ENCODE results near the gene RNLS.

RNLS gene

DNA sequence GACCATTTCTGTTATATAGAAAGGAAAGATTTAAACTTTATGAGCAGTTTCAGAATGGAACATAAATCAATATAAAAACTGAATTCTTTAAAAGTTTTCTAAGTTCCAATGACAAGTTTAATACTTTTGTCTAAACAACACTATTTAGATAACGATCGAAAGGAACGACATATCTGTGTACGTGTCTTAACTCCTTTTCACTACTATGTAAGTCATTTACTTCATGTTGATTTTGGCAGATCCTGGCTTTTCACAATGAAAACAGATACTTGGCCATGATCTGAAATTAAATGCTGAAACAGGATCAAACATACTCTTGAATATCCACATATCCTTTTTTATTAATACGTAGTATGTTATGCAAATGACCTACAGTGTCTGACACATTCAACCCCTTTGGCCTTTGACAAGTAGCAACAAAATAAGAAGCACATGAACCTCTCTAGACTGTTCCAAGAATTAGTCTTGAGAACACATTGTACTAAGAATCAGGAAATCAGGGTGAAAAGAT is 41.9 kb downstream of the RNLS start:
- no peaks in the 10 kb centered on the region for H3K79me2 ChIP-seq (ENCODE audit: insufficient read depth, low read length)
- H3K4me1 ChIP-seq (ENCODE audit: insufficient read depth, low read length, severe bottlenecking): no peaks in the 10 kb centered on the region
- H3K27ac ChIP-seq (ENCODE audit: low read depth, low read length, poor library complexity, severe bottlenecking): no peak overlapping the region
- no peak overlapping the region for H3K4me3 ChIP-seq (ENCODE audit: low read depth, low read length, poor library complexity, severe bottlenecking)
- H3K9ac ChIP-seq (ENCODE audit: low read length): no peak overlapping the region
- no peaks in the 10 kb centered on the region for H3K36me3 ChIP-seq (ENCODE audit: insufficient read depth, low read length)
- H3K9me2 ChIP-seq (ENCODE audit: low read depth, low read length): no peaks in the 10 kb centered on the region
- H4K20me1 ChIP-seq (ENCODE audit: insufficient read depth, low read length): no peaks in the 10 kb centered on the region
- no peak overlapping the region for H3K4me2 ChIP-seq (ENCODE audit: low read length)
- H3F3A ChIP-seq (ENCODE audit: insufficient read depth, low read length): no peaks in the 10 kb centered on the region
- H3K9me3 ChIP-seq (ENCODE audit: low read length): no peaks in the 10 kb centered on the region
- TF ChIP-seq, protein P1, sequence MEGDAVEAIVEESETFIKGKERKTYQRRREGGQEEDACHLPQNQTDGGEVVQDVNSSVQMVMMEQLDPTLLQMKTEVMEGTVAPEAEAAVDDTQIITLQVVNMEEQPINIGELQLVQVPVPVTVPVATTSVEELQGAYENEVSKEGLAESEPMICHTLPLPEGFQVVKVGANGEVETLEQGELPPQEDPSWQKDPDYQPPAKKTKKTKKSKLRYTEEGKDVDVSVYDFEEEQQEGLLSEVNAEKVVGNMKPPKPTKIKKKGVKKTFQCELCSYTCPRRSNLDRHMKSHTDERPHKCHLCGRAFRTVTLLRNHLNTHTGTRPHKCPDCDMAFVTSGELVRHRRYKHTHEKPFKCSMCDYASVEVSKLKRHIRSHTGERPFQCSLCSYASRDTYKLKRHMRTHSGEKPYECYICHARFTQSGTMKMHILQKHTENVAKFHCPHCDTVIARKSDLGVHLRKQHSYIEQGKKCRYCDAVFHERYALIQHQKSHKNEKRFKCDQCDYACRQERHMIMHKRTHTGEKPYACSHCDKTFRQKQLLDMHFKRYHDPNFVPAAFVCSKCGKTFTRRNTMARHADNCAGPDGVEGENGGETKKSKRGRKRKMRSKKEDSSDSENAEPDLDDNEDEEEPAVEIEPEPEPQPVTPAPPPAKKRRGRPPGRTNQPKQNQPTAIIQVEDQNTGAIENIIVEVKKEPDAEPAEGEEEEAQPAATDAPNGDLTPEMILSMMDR (IDR thresholded peaks at IDR 0.05; ENCODE audit: low read length): no peak
- no peak for TF ChIP-seq EZH2 (IDR thresholded peaks at IDR 0.05; ENCODE audit: borderline replicate concordance, low read length)
- H3K27me3 ChIP-seq (ENCODE audit: insufficient read depth, low read length): no peaks in the 10 kb centered on the region
- no peak overlapping the region for H2AFZ ChIP-seq (ENCODE audit: low read length)

DNA sequence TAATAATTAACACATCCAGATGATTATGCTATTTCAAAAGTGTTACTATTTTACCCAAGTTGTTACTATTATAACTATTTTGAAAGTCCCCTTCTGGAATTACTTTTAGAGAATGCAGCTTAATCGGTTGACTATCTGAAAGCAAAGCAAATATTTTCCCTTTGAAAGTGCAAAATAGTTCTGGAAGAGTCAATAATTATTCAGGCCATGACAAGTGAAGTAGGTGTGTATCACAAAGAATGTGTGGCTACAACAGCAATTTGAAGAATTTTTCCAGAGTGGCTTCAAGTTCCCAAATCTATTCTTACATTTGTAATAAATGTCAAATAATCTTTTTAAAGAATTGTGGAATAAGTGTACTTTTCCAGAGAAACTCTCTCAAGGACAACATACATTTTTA is 42.8 kb downstream of the RNLS start:
- Histone ChIP-seq H3K9ac (ENCODE audit: low read length) (no peak overlapping the region), H4K20me1 (ENCODE audit: insufficient read depth, low read length) (no peaks in the 10 kb centered on the region), H3K4me3 (ENCODE audit: low read depth, low read length, poor library complexity, severe bottlenecking) (no peak overlapping the region), H3F3A (ENCODE audit: insufficient read depth, low read length) (no peaks in the 10 kb centered on the region), H3K79me2 (ENCODE audit: insufficient read depth, low read length) (no peaks in the 10 kb centered on the region), H3K9me2 (ENCODE audit: low read depth, low read length) (no peaks in the 10 kb centered on the region), H3K27ac (ENCODE audit: low read depth, low read length, poor library complexity, severe bottlenecking) (no peak overlapping the region), H3K4me2 (ENCODE audit: low read length) (no peak overlapping the region), H3K27me3 (ENCODE audit: insufficient read depth, low read length) (no peaks in the 10 kb centered on the region), H2AFZ (ENCODE audit: low read length) (no peak overlapping the region), H3K4me1 (ENCODE audit: insufficient read depth, low read length, severe bottlenecking) (no peaks in the 10 kb centered on the region), H3K36me3 (ENCODE audit: insufficient read depth, low read length) (no peaks in the 10 kb centered on the region), H3K9me3 (ENCODE audit: low read length) (no peaks in the 10 kb centered on the region)
- TF ChIP-seq, protein P1 (IDR thresholded peaks at IDR 0.05; ENCODE audit: low read length): no peak
- no peak for TF ChIP-seq EZH2 (IDR thresholded peaks at IDR 0.05; ENCODE audit: borderline replicate concordance, low read length)

DNA sequence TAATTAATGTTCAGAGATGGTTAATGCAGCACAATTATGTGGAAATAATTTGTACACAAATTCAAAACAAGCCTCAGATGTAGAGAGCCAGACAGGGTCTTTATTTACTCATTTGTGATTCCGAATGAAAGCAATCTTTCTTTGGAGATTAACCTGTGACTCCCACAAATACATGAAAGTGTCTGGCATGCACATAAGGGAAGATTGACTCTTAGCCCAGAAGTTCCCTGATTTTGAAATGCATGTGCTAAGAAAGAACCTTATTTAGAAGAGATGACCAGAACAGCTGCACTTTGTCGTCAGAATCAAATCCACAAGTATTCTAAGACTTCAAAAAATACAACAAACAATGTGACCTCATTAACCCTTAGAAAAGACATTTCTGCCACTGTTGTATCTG is 45.1 kb downstream of the RNLS start:
- Histone ChIP-seq H3K4me3 (ENCODE audit: low read depth, low read length, poor library complexity, severe bottlenecking) (no peak overlapping the region), H3K27me3 (ENCODE audit: insufficient read depth, low read length) (no peaks in the 10 kb centered on the region)

More for the DNA sequence above, 45.1 kb downstream of the RNLS start:
- no peak overlapping the region for H3K27ac ChIP-seq (ENCODE audit: low read depth, low read length, poor library complexity, severe bottlenecking)
- H3K9ac ChIP-seq (ENCODE audit: low read length): no peak overlapping the region
- TF ChIP-seq, protein P1 (IDR thresholded peaks at IDR 0.05; ENCODE audit: low read length): no peak
- no peak for TF ChIP-seq EZH2 (IDR thresholded peaks at IDR 0.05; ENCODE audit: borderline replicate concordance, low read length)
- H3K36me3 ChIP-seq (ENCODE audit: insufficient read depth, low read length): no peaks in the 10 kb centered on the region
- H3K4me2 ChIP-seq (ENCODE audit: low read length): no peak overlapping the region
- no peaks in the 10 kb centered on the region for H3K9me3 ChIP-seq (ENCODE audit: low read length)
- no peaks in the 10 kb centered on the region for H3K79me2 ChIP-seq (ENCODE audit: insufficient read depth, low read length)
- H3K9me2 ChIP-seq (ENCODE audit: low read depth, low read length): no peaks in the 10 kb centered on the region
- H3K4me1 ChIP-seq (ENCODE audit: insufficient read depth, low read length, severe bottlenecking): no peaks in the 10 kb centered on the region
- no peaks in the 10 kb centered on the region for H3F3A ChIP-seq (ENCODE audit: insufficient read depth, low read length)
- no peak overlapping the region for H2AFZ ChIP-seq (ENCODE audit: low read length)
- H4K20me1 ChIP-seq (ENCODE audit: insufficient read depth, low read length): no peaks in the 10 kb centered on the region

Data from OCI-LY1 (cell line).